Type B pancreatic cell (in vitro differentiated cells): Measurements from ENCODE around the gene STIM2. TPM values are rescaled to one million over a fixed set of nuclear protein-coding genes. Genes with fewer than 3 reads are reported as not detected.

ENCODE experiments used
- DNase-seq: peaks from one replicate; pipeline ENCODE4 v3.0.0; 2021; ENCODE audit warnings: mixed read lengths; ENCODE audit not compliant: unreplicated experiment; ENCODE audit errors: extremely low spot score
- H3K27ac Mint-ChIP-seq: 2 replicates; pipeline ENCODE4 v1.8.0; 2021; ENCODE audit warnings: mild to moderate bottlenecking, mixed read lengths
- H3K27me3 Mint-ChIP-seq: 2 replicates; pipeline ENCODE4 v1.8.0; 2021; ENCODE audit warnings: mixed read lengths
- H3K36me3 Mint-ChIP-seq: 2 replicates; pipeline ENCODE4 v1.8.0; 2021; ENCODE audit warnings: mixed read lengths
- H3K4me1 Mint-ChIP-seq: one replicate; pipeline ENCODE4 v1.8.0; 2021; ENCODE audit warnings: mixed read lengths; ENCODE audit not compliant: unreplicated experiment
- H3K4me3 Mint-ChIP-seq: 2 replicates; pipeline ENCODE4 v1.8.0; 2021; ENCODE audit warnings: mild to moderate bottlenecking, mixed read lengths
- H3K9me3 Mint-ChIP-seq: 2 replicates; pipeline ENCODE4 v1.8.0; 2021; ENCODE audit warnings: mixed read lengths
- total RNA-seq: library from RNA; stranded (reverse); gene quantifications from 2 replicates; pipeline ENCODE4 v1.2.1, GENCODE V29; 2021; ENCODE audit warnings: low replicate concordance
- TF ChIP-seq, protein P1 (sequence below): fragments of 200-600 bp; sonication (generic); conservative IDR thresholded peaks from 2 replicates; pipeline ENCODE4 v1.5.0; 2021; ENCODE audit warnings: antibody characterized with exemption, mild to moderate bottlenecking

Gene STIM2
- total RNA-seq, 1 donor from 2014 or later, result 36.2 TPM

DNA sequence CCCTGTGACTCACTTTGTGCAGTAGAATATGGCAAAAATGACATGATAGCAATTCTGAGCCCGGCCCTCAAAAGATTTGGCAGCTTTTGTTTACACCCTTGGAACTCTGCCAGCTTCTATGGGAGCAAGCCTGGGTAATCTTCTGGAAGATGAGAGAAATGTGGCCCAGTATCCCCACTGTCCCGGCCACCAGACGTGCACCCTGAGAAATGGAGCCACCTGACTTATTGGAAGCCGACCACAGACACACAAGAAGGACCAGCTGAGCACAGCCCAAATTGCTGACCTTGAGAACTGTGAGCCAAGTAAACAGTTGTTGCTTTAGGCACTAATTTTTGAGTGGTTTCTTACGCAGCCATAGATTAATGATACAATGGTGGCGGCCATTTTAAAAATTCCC lies 197.0 kb downstream of the STIM2 start:
- H3K9me3 Mint-ChIP-seq, result peaks cover 6% of the 10 kb centered on the region
- no peak for DNase-seq
- H3K27ac Mint-ChIP-seq, result no peak overlapping the region
- TF ChIP-seq, protein P1, sequence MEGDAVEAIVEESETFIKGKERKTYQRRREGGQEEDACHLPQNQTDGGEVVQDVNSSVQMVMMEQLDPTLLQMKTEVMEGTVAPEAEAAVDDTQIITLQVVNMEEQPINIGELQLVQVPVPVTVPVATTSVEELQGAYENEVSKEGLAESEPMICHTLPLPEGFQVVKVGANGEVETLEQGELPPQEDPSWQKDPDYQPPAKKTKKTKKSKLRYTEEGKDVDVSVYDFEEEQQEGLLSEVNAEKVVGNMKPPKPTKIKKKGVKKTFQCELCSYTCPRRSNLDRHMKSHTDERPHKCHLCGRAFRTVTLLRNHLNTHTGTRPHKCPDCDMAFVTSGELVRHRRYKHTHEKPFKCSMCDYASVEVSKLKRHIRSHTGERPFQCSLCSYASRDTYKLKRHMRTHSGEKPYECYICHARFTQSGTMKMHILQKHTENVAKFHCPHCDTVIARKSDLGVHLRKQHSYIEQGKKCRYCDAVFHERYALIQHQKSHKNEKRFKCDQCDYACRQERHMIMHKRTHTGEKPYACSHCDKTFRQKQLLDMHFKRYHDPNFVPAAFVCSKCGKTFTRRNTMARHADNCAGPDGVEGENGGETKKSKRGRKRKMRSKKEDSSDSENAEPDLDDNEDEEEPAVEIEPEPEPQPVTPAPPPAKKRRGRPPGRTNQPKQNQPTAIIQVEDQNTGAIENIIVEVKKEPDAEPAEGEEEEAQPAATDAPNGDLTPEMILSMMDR, result no peak
- peaks cover 8% of the 10 kb centered on the region for H3K27me3 Mint-ChIP-seq
- no peak overlapping the region for H3K4me3 Mint-ChIP-seq
- no peaks in the 10 kb centered on the region for H3K36me3 Mint-ChIP-seq
- no peaks in the 10 kb centered on the region for H3K4me1 Mint-ChIP-seq

DNA sequence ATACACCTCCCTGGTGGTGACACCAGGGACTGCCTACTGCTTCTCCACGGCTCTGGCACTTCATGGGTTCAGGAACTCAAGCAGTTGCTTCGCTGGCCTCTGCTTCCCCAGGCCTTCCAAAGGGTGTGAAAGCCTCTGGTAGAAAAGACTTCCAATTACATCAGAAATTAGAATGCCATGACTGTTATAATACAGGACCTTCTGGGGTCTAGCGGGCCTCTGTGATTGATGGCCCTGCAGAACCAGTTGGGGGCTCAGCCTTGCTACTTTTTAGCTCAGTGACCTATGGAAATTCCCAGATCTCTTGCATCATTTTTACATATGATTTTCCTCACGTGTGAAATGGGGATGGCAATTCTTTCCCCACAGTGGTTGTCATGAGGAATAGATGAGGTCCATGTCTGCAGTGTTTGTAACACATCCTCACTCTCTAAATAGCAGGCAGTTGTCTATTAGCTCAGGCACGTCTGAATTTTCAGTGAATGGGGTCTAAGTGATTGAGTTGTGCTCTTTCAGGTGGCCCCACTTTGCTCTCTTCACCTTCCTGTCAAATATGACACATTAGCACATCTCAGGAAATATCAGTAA lies 198.3 kb downstream of the STIM2 start:
- no peak for DNase-seq
- no peaks in the 10 kb centered on the region for H3K36me3 Mint-ChIP-seq
- TF ChIP-seq, protein P1, result peak; percentile 43
- peaks cover 6% of the 10 kb centered on the region for H3K9me3 Mint-ChIP-seq
- H3K27ac Mint-ChIP-seq, result no peak overlapping the region
- peaks cover 5% of the 10 kb centered on the region for H3K27me3 Mint-ChIP-seq
- H3K4me1 Mint-ChIP-seq, result no peaks in the 10 kb centered on the region
- H3K4me3 Mint-ChIP-seq, result no peak overlapping the region

DNA sequence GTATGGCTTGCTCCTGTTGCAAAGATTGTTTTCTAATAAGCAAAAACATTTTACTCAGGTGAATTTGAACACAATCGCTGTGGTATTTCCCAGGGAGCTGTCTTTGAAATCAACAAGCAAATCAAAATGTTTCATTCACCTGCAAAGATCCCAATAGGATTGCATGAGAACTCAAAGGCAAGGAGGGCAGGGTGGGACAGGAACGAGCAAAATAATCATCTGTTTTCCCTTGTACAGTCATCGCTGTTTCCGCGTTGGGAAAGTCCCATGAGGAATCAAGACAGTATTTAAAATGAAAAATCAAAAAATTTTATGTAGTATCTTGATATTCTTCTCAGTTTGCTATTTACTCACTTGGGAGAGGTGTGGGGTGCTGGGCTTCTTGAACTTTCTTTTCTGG lies 198.8 kb downstream of the STIM2 start:
- H3K27me3 Mint-ChIP-seq, result peaks cover 5% of the 10 kb centered on the region
- H3K4me1 Mint-ChIP-seq, result no peaks in the 10 kb centered on the region
- H3K9me3 Mint-ChIP-seq, result peaks cover 6% of the 10 kb centered on the region
- no peaks in the 10 kb centered on the region for H3K36me3 Mint-ChIP-seq
- no peak overlapping the region for H3K4me3 Mint-ChIP-seq
- no peak overlapping the region for H3K27ac Mint-ChIP-seq
- no peak for DNase-seq
- TF ChIP-seq, protein P1, result no peak

GRCh38 chr4:27062256-27062655 lies 201.6 kb downstream of the STIM2 start:
- no peaks in the 10 kb centered on the region for H3K36me3 Mint-ChIP-seq
- no peaks in the 10 kb centered on the region for H3K4me1 Mint-ChIP-seq
- DNase-seq, result no peak
- H3K4me3 Mint-ChIP-seq, result no peak overlapping the region
- peaks cover 8% of the 10 kb centered on the region for H3K9me3 Mint-ChIP-seq
- H3K27ac Mint-ChIP-seq, result no peak overlapping the region
- H3K27me3 Mint-ChIP-seq, result no peaks in the 10 kb centered on the region
- TF ChIP-seq, protein P1, result no peak

DNA sequence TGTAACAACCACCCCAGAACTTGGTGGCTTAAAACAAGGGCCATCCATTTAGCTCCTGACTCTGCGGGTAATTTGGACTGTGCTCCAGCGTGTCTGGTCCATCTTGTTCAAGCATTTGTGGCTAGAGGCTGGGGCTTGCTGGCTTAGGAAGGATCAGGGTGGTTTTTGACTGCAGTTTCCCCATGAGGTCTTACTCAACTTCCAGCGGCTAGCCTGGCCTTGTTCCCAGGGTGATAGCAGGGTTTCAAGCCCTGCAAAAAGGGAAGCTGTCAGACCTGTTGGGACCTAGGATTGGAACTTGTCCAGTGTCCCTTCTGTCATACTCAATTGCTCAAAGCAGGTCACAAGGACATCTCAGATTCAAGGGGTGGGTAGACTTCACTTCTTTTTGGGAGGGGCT lies 205.9 kb downstream of the STIM2 start:
- H3K4me1 Mint-ChIP-seq, result no peaks in the 10 kb centered on the region
- H3K36me3 Mint-ChIP-seq, result no peaks in the 10 kb centered on the region
- no peak overlapping the region for H3K4me3 Mint-ChIP-seq
- DNase-seq, result peak; percentile 47
- peaks cover 5% of the 10 kb centered on the region for H3K9me3 Mint-ChIP-seq
- no peak overlapping the region for H3K27ac Mint-ChIP-seq
- H3K27me3 Mint-ChIP-seq, result no peaks in the 10 kb centered on the region
- TF ChIP-seq, protein P1, result no peak
